Lung microvascular endothelial cell (primary cell): ENCODE data around the gene MYOC. TPM values are rescaled to one million over a fixed set of nuclear protein-coding genes. Genes with fewer than 3 reads are reported as not detected.
"Not testable (repeated sequence)": the region's sequence is repeated elsewhere in the genome, so short reads cannot be mapped to it uniquely, and the experiment has no call there.

Source experiments
- DNase-seq, 2 donors: peaks; one replicate each; pipeline versions ENCODE4 v3.0.0 to v3.0.0-alpha.2; 2010; ENCODE audit warnings: low read depth in 2 of 2
- total RNA-seq: library from RNA; depleted of rRNA; stranded (reverse); fragments of >200 nt; gene quantifications from 2 replicates; pipeline ENCODE4 v1.2.1, GENCODE V29; 2014

The MYOC gene
- total RNA-seq, 1 donor from 2014 or later, result not detected

DNA sequence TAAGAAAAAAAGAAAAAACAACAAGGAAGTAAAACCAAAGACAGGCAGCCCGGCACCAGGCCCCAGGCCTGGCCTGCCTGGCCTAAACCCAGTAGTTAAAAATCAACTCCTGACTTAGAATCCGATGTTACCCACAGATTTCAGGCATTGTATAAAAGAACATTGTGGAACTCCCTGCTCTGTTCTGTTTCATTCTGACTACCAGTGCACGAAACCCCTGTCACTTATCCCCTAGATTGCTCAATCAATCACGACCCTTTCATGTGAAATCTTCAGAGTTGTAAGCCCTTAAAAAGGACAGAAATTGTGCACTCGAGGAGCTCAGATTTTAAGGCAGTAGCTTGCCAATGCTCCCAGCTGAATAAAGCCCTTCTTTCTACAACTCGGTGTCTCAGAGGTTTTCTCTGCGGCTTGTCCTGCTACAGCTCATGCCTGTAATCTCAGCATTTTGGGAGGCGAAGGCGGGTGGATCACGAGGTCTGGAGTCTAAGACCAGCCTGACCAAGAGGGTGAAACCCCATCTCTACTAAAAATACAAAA lies 46.0 kb downstream of the MYOC start:
- DNase-seq, result no peak

DNA sequence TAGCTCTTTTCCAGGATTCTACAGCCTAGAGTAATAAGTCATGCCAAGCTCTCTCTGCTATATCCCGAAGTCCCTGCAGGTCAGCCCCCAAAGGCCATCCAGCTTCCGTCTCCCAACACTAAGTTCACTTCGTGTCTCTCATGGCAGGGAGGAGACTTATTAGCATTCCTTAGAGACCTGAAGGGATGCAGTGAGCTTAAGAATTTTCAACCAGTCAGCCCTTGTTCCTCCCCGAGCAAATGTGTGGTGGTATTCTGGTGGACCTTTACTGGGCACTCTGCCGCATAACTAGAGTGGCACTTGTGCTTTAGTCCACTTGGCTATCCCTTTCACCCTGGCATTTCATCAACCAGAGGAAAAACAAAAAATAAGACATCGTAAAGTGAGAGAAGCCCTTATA lies 49.4 kb downstream of the MYOC start:
- not testable (repeated sequence) for DNase-seq

- DNase-seq, result no peak
These were observed 51.6 kb downstream of the MYOC start for GRCh38 chr1:171600862-171601261.

- not testable (repeated sequence) for DNase-seq
These were observed 52.2 kb downstream of the MYOC start for GRCh38 chr1:171600310-171600709.

DNA sequence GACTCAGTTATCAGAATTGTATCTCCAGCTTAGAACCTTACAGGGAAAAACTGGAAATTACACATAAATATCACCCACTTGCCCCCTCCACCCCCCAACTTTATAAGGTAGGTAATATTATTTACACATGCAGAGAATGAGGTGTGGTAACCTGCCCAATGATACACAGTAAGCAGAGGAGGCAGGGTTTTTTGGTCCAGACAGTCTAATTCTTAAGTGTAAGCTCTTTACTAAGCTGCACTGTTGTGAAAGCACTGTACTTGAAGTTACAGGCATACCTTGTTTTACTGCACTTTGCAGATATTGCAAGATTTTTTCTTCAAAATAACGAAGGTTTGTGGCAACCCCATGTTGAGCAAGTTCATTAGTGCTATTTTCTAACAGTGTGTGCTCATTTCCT lies 55.3 kb downstream of the MYOC start:
- DNase-seq, result no peak

- DNase-seq, result no peak
These were observed 55.8 kb downstream of the MYOC start for GRCh38 chr1:171596705-171597104.

GRCh38 chr1:171596119-171596518 lies 56.4 kb downstream of the MYOC start:
- DNase-seq, result no peak

DNA sequence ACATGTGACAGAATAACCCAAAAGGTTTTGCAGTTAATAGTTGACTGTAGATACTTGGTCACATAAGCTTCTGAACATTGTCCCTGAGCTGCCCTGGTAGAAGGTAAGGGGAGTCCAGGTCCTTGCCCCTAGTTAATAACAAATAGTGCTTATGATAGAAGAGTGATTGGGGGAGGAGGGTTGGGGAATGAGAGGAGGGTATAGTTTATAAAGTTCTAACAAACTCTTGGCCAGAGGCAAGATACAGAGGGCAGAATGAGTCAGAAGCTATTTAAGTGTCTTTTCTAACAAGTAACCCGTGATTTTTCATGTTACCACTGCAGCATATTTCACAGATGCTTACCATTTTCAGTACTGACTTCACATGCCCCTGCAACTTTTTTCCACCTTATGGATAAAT lies 57.2 kb downstream of the MYOC start:
- DNase-seq, result no peak

DNA sequence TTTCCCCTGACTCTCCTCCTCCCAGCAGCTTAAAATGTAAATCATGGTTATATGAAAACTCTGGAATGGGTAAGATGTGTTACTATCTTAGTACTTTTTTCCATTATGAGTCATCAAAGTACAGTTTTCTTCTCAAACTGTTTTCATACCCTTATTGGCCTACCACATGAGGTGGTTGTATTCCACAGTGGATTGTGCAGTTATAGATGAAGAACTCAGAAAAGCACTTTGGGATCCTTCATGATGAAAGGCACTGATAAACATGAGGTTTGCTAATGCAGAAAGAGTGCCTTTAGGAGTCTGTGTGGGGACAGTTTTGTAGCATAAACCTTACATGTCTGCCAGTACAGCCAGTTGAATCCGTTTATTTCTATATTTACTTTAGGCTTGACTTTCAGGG lies 62.5 kb downstream of the MYOC start:
- DNase-seq, result no peak

GRCh38 chr1:171588230-171588629 lies 64.3 kb downstream of the MYOC start:
- DNase-seq, result no peak

- no peak for DNase-seq
These were observed 66.8 kb downstream of the MYOC start for GRCh38 chr1:171585715-171586114.

Other genes starting within 250 kb of the MYOC start
- 31.6 and 34.5 TPM in 2 replicates for gene PRRC2C, start 167.2 kb downstream of the MYOC start, total RNA-seq
- gene MYOCOS, start 30.4 kb downstream of the MYOC start, total RNA-seq, result not detected in 2 replicates
- 3.9 and 5.4 TPM in 2 replicates for gene VAMP4, start 89.4 kb upstream of the MYOC start, total RNA-seq
- 17.0 and 27.0 TPM in 2 replicates for gene METTL13, start 129.0 kb upstream of the MYOC start, total RNA-seq
- 1.1 and 4.0 TPM in 2 replicates for gene DNM3, start 188.8 kb upstream of the MYOC start, total RNA-seq